Breast epithelium (tissue), 3 donors: Measurements from ENCODE around the gene ZACN.

Experiments used
- POLR2A ChIP-seq: fragments of 450-650 bp; IDR thresholded peaks from one replicate; pipeline ENCODE4 v1.6.1; 2016; ENCODE audit warnings: antibody characterized with exemption, mild to moderate bottlenecking, moderate library complexity
- POLR2AphosphoS5 ChIP-seq, 3 donors: sonication (generic); formaldehyde crosslinking; IDR thresholded peaks; one replicate each; pipeline ENCODE4 v1.6.1; 2017; ENCODE audit warnings: antibody characterized with exemption in 3 of 3
- TF ChIP-seq, protein P1 (sequence below), 3 donors: fragments of 450-650 bp; IDR thresholded peaks; one replicate each; pipeline ENCODE4 v1.5.1; 2016 to 2017; ENCODE audit warnings: antibody characterized with exemption in 3 of 3, mild to moderate bottlenecking in 3 of 3, moderate library complexity in 3 of 3

DNA sequence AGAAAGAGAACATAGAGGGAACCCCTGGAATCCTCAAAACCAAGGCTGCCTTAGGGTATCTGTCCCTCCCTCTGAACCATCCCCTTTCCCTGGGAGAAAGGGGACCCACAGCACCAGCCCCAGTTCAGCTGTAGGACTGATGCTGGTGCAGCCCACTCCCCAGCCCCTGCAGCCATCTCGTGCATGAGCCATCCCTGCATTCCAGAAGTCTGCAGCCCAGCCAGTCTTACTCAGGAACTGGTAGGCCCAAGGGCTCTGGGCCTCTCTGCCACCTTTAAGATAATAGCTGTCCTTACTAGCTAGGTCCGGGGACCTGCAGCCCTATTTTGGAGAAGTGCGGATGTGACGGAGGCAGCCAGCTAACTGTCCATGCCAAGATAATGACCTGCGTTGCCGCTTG lies 45.8 kb upstream of the ZACN start:
- TF ChIP-seq, protein P1, sequence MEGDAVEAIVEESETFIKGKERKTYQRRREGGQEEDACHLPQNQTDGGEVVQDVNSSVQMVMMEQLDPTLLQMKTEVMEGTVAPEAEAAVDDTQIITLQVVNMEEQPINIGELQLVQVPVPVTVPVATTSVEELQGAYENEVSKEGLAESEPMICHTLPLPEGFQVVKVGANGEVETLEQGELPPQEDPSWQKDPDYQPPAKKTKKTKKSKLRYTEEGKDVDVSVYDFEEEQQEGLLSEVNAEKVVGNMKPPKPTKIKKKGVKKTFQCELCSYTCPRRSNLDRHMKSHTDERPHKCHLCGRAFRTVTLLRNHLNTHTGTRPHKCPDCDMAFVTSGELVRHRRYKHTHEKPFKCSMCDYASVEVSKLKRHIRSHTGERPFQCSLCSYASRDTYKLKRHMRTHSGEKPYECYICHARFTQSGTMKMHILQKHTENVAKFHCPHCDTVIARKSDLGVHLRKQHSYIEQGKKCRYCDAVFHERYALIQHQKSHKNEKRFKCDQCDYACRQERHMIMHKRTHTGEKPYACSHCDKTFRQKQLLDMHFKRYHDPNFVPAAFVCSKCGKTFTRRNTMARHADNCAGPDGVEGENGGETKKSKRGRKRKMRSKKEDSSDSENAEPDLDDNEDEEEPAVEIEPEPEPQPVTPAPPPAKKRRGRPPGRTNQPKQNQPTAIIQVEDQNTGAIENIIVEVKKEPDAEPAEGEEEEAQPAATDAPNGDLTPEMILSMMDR (IDR thresholded peaks at IDR 0.05): no peak
- TF ChIP-seq POLR2A: no peak
- no peak for TF ChIP-seq POLR2AphosphoS5 (IDR thresholded peaks at IDR 0.05)
